ENCODE measurements around the gene PSME3.

- TF ChIP-seq, protein P1, sequence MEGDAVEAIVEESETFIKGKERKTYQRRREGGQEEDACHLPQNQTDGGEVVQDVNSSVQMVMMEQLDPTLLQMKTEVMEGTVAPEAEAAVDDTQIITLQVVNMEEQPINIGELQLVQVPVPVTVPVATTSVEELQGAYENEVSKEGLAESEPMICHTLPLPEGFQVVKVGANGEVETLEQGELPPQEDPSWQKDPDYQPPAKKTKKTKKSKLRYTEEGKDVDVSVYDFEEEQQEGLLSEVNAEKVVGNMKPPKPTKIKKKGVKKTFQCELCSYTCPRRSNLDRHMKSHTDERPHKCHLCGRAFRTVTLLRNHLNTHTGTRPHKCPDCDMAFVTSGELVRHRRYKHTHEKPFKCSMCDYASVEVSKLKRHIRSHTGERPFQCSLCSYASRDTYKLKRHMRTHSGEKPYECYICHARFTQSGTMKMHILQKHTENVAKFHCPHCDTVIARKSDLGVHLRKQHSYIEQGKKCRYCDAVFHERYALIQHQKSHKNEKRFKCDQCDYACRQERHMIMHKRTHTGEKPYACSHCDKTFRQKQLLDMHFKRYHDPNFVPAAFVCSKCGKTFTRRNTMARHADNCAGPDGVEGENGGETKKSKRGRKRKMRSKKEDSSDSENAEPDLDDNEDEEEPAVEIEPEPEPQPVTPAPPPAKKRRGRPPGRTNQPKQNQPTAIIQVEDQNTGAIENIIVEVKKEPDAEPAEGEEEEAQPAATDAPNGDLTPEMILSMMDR (conservative IDR thresholded peaks at IDR 0.05), result no peak
- no peak for TF ChIP-seq EZH2 (IDR thresholded peaks at IDR 0.05; ENCODE audit: low read depth)
These were observed 49.0 kb downstream of the PSME3 start for GRCh38 chr17:42882166-42882565.

Measured in PC-9 (cell line).